WTC11 (cell line): ENCODE results near the gene SMIM10.

Experiments used
- NR3C1 ChIP-seq: sonication (generic); formaldehyde crosslinking; conservative IDR thresholded peaks from 2 replicates; pipeline ENCODE4 v1.8.1; 2023; ENCODE audit warnings: low read depth, mild to moderate bottlenecking, missing genetic modification reagents
- SP1 ChIP-seq: sonication (generic); formaldehyde crosslinking; conservative IDR thresholded peaks from 2 replicates; pipeline ENCODE4 v1.8.1; 2022; ENCODE audit warnings: missing genetic modification reagents
- ZNF263 ChIP-seq: sonication (generic); formaldehyde crosslinking; IDR thresholded peaks from 2 replicates; pipeline ENCODE4 v1.8.1; 2022; ENCODE audit warnings: low read depth, mild to moderate bottlenecking, moderate library complexity, missing genetic modification reagents
- TF ChIP-seq, protein P1 (sequence below): fragments of 200-600 bp; IDR thresholded peaks from 2 replicates; pipeline ENCODE4 v1.8.0; 2022; ENCODE audit warnings: antibody characterized with exemption

DNA sequence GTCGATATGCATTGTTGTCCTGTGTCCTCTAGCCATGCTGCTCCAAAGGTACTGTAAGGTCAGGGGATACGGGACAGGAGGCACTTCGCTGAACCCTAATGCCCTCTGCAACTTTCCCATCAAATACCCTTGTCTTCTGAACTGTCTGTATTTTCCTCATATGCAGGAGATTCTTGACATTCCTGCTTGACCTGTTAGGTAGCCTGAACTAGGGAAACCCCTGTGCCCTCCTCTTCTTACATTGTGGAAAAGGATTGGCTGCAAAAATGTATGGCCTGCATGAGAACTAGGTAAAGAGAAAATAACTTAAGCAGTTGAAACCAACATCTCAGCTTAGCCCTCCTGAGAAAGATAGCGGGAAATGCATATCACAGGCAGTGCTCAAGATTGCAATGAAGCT, 20.1 kb downstream of the SMIM10 start:
- no peak for TF ChIP-seq NR3C1 (CRISPR knock-in tag)
- TF ChIP-seq, protein P1, sequence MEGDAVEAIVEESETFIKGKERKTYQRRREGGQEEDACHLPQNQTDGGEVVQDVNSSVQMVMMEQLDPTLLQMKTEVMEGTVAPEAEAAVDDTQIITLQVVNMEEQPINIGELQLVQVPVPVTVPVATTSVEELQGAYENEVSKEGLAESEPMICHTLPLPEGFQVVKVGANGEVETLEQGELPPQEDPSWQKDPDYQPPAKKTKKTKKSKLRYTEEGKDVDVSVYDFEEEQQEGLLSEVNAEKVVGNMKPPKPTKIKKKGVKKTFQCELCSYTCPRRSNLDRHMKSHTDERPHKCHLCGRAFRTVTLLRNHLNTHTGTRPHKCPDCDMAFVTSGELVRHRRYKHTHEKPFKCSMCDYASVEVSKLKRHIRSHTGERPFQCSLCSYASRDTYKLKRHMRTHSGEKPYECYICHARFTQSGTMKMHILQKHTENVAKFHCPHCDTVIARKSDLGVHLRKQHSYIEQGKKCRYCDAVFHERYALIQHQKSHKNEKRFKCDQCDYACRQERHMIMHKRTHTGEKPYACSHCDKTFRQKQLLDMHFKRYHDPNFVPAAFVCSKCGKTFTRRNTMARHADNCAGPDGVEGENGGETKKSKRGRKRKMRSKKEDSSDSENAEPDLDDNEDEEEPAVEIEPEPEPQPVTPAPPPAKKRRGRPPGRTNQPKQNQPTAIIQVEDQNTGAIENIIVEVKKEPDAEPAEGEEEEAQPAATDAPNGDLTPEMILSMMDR, result no peak
- TF ChIP-seq SP1 (CRISPR knock-in tag), result no peak
- TF ChIP-seq ZNF263 (CRISPR knock-in tag), result no peak
